HepG2 (cell line): ENCODE data around the gene MED22. TPM values are rescaled to one million over a fixed set of nuclear protein-coding genes. Genes with fewer than 3 reads are reported as not detected.

Experiments
- E2F5 ChIP-seq: sonication (generic); formaldehyde crosslinking; conservative IDR thresholded peaks from 2 replicates; pipeline ENCODE4 v1.4.0; 2020; ENCODE audit warnings: missing genetic modification reagents
- GATAD1 ChIP-seq: IDR thresholded peaks from 2 replicates; pipeline ENCODE4 v1.6.1; 2016; ENCODE audit warnings: missing genetic modification reagents, missing compliant biosample characterization
- HIC2 ChIP-seq: sonication (generic); formaldehyde crosslinking; IDR thresholded peaks from 2 replicates; pipeline ENCODE4 v1.9.0; 2022; ENCODE audit warnings: low read depth, missing genetic modification reagents
- KLF9 ChIP-seq: IDR thresholded peaks from 2 replicates; pipeline ENCODE4 v1.6.1; 2016; ENCODE audit warnings: low read depth
- PAXIP1 ChIP-seq: sonication (generic); formaldehyde crosslinking; conservative IDR thresholded peaks from 2 replicates; pipeline ENCODE4 v1.4.0; 2020; ENCODE audit warnings: mild to moderate bottlenecking, missing genetic modification reagents, moderate library complexity
- SMAD3 ChIP-seq: sonication (generic); formaldehyde crosslinking; IDR thresholded peaks from 2 replicates; pipeline ENCODE4 v1.4.0; 2020; ENCODE audit warnings: missing genetic modification reagents
- STAT6 ChIP-seq: sonication (generic); formaldehyde crosslinking; IDR thresholded peaks from 2 replicates; pipeline ENCODE4 v1.4.0; 2020; ENCODE audit warnings: missing genetic modification reagents, mild to moderate bottlenecking, borderline replicate concordance
- YEATS4 ChIP-seq: sonication (generic); formaldehyde crosslinking; IDR thresholded peaks from 2 replicates; pipeline ENCODE4 v1.4.0; 2020; ENCODE audit warnings: missing genetic modification reagents, borderline replicate concordance
- polyA plus RNA-seq, 8 experiments: library from polyadenylated mRNA; depleted of rRNA in 3 of 8; stranded (reverse) in 7 of 8; unstranded in 1 of 8; fragments of >200 nt; fragmentation: Illumina TruSeq in 4 of 8; extraction: Trizol in 4 of 8; gene quantifications; 2 replicates each; pipeline versions ENCODE4 v1.2.1 to v1.2.3, GENCODE V29; 2011 to 2016; ENCODE audit warnings: low read depth in 4 of 8, missing spikeins in 1 of 8, mixed read lengths in 1 of 8; ENCODE audit not compliant: insufficient read depth in 1 of 8
- total RNA-seq, 5 experiments: library from RNA; depleted of rRNA; stranded (reverse); fragments of >200 nt; fragmentation: Illumina TruSeq; extraction: Trizol; gene quantifications; 2 replicates each; pipeline ENCODE4 v1.2.3, GENCODE V29; 2016; ENCODE audit warnings: low read depth in 1 of 5
- TF ChIP-seq, protein P1 (sequence below): sonication (generic); formaldehyde crosslinking; IDR thresholded peaks from 2 replicates; pipeline ENCODE4 v1.5.1; 2020; ENCODE audit warnings: mild to moderate bottlenecking, missing genetic modification reagents, borderline replicate concordance
- TF ChIP-seq, protein P2 (sequence below): sonication (generic); formaldehyde crosslinking; IDR thresholded peaks from 2 replicates; pipeline ENCODE4 v1.4.0; 2020; ENCODE audit warnings: mild to moderate bottlenecking, missing genetic modification reagents

MED22 gene
- total and polyA plus RNA-seq, 2 of the 13 experiments (the other 11 are each of a cell fraction or from before 2014, with no cell fraction given), result 15.8 to 22.1 TPM

GRCh38 chr9:133356391-133357091, 8.6 kb upstream of the MED22 start, which contains the start of the genes SURF1 and SURF2 (continued):
- TF ChIP-seq, protein P1, sequence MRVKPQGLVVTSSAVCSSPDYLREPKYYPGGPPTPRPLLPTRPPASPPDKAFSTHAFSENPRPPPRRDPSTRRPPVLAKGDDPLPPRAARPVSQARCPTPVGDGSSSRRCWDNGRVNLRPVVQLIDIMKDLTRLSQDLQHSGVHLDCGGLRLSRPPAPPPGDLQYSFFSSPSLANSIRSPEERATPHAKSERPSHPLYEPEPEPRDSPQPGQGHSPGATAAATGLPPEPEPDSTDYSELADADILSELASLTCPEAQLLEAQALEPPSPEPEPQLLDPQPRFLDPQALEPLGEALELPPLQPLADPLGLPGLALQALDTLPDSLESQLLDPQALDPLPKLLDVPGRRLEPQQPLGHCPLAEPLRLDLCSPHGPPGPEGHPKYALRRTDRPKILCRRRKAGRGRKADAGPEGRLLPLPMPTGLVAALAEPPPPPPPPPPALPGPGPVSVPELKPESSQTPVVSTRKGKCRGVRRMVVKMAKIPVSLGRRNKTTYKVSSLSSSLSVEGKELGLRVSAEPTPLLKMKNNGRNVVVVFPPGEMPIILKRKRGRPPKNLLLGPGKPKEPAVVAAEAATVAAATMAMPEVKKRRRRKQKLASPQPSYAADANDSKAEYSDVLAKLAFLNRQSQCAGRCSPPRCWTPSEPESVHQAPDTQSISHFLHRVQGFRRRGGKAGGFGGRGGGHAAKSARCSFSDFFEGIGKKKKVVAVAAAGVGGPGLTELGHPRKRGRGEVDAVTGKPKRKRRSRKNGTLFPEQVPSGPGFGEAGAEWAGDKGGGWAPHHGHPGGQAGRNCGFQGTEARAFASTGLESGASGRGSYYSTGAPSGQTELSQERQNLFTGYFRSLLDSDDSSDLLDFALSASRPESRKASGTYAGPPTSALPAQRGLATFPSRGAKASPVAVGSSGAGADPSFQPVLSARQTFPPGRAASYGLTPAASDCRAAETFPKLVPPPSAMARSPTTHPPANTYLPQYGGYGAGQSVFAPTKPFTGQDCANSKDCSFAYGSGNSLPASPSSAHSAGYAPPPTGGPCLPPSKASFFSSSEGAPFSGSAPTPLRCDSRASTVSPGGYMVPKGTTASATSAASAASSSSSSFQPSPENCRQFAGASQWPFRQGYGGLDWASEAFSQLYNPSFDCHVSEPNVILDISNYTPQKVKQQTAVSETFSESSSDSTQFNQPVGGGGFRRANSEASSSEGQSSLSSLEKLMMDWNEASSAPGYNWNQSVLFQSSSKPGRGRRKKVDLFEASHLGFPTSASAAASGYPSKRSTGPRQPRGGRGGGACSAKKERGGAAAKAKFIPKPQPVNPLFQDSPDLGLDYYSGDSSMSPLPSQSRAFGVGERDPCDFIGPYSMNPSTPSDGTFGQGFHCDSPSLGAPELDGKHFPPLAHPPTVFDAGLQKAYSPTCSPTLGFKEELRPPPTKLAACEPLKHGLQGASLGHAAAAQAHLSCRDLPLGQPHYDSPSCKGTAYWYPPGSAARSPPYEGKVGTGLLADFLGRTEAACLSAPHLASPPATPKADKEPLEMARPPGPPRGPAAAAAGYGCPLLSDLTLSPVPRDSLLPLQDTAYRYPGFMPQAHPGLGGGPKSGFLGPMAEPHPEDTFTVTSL, result no peak
- TF ChIP-seq SMAD3 (CRISPR knock-in tag) (0 out of 2 replicates have a peak, but pooled peaks have one; percentile 1), STAT6 (no peak), KLF9 (CRISPR knock-in tag) (no peak), PAXIP1 (CRISPR knock-in tag) (0 out of 2 replicates have a peak, but pooled peaks have one; percentile 11), YEATS4 (CRISPR knock-in tag) (peak; percentile 45; the same call in 1 of the 2 replicates), E2F5 (CRISPR knock-in tag) (no peak), GATAD1 (CRISPR knock-in tag) (peak; percentile 90), HIC2 (CRISPR knock-in tag) (no peak)
- TF ChIP-seq, protein P2, sequence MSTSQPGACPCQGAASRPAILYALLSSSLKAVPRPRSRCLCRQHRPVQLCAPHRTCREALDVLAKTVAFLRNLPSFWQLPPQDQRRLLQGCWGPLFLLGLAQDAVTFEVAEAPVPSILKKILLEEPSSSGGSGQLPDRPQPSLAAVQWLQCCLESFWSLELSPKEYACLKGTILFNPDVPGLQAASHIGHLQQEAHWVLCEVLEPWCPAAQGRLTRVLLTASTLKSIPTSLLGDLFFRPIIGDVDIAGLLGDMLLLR (CRISPR knock-in tag), result 0 out of 2 replicates have a peak, but pooled peaks have one; percentile 47
